NT2/D1 (cell line): ENCODE results near the gene GPSM3.

Experiments used
- SUZ12 ChIP-seq: IDR thresholded peaks from 2 replicates; pipeline ENCODE4 v1.6.1; 2011; ENCODE audit not compliant: insufficient read length, insufficient read depth; ENCODE audit errors: extremely low read depth
- YY1 ChIP-seq: IDR thresholded peaks from 2 replicates; pipeline ENCODE4 v1.6.1; 2011; ENCODE audit not compliant: insufficient read length, insufficient read depth
- ZNF274 ChIP-seq: IDR thresholded peaks from 2 replicates; pipeline ENCODE4 v1.6.1; 2011; ENCODE audit warnings: mild to moderate bottlenecking, low read depth, low read length

- TF ChIP-seq YY1 (no peak), ZNF274 (no peak), SUZ12 (no peak)
Observed at GRCh38 chr6:32188381-32189068, 3.9 kb downstream of the GPSM3 start.
